ENCODE data around the gene ZNF141.
"Not testable (repeated sequence)": the region's sequence is repeated elsewhere in the genome, so short reads cannot be mapped to it uniquely, and the experiment has no call there.

ZNF141 gene

GRCh38 chr4:385934-386707, 48.5 kb downstream of the ZNF141 start:
- no peak for DNase-seq

GRCh38 chr4:386708-387105, 49.1 kb downstream of the ZNF141 start:
- no peak for DNase-seq

GRCh38 chr4:404006-404405, 66.4 kb downstream of the ZNF141 start:
- no peak for DNase-seq

GRCh38 chr4:408321-408720, 70.7 kb downstream of the ZNF141 start:
- not testable (repeated sequence) for DNase-seq

GRCh38 chr4:422587-422986, 85.0 kb downstream of the ZNF141 start:
- no peak for DNase-seq
